Fibroblast of upper back skin (primary cell): ENCODE measurements around the gene SCAMP2.

ENCODE experiments used
- DNase-seq: peaks from one replicate; pipeline ENCODE4 v3.0.0-alpha.2; 2013

SCAMP2 gene

GRCh38 chr15:74815121-74815934, 57.8 kb downstream of the SCAMP2 start:
- DNase-seq: no peak

GRCh38 chr15:74812533-74812932, 60.6 kb downstream of the SCAMP2 start, which contains the start of gene LMAN1L:
LMAN1L (plus strand) TSS chr15:74812835; CDS start chr15:74812855, 20 bp downstream.
- DNase-seq: no peak

GRCh38 chr15:74809956-74810355, 63.2 kb downstream of the SCAMP2 start:
- peak; percentile 47 for DNase-seq

- DNase-seq: no peak
These were observed 63.9 kb downstream of the SCAMP2 start for GRCh38 chr15:74809242-74809641.

- DNase-seq: no peak
These were observed 64.3 kb downstream of the SCAMP2 start for GRCh38 chr15:74808840-74809229.

GRCh38 chr15:74808078-74808839, 64.9 kb downstream of the SCAMP2 start:
- DNase-seq: no peak

GRCh38 chr15:74807282-74807681, 65.9 kb downstream of the SCAMP2 start:
- DNase-seq: no peak

GRCh38 chr15:74804935-74805334, 68.2 kb downstream of the SCAMP2 start:
- DNase-seq: no peak

GRCh38 chr15:74802862-74803447, 70.2 kb downstream of the SCAMP2 start:
- no peak for DNase-seq

GRCh38 chr15:74802290-74802689, 70.9 kb downstream of the SCAMP2 start:
- DNase-seq: no peak

GRCh38 chr15:74801311-74801997, 71.7 kb downstream of the SCAMP2 start:
- DNase-seq: no peak

- no peak for DNase-seq
These were observed 72.5 kb downstream of the SCAMP2 start for GRCh38 chr15:74800559-74801094.

GRCh38 chr15:74799856-74800558, 73.2 kb downstream of the SCAMP2 start:
- DNase-seq: peak; percentile 48

GRCh38 chr15:74799255-74799855, 73.8 kb downstream of the SCAMP2 start:
- DNase-seq: no peak

- DNase-seq: no peak
These were observed 74.5 kb downstream of the SCAMP2 start for GRCh38 chr15:74798388-74799254.

- no peak for DNase-seq
These were observed 77.1 kb downstream of the SCAMP2 start for GRCh38 chr15:74795966-74796625.

- DNase-seq: no peak
These were observed 78.2 kb downstream of the SCAMP2 start for GRCh38 chr15:74794970-74795349.

GRCh38 chr15:74794248-74794969, 78.8 kb downstream of the SCAMP2 start:
- no peak for DNase-seq
